Stimulated activated CD4-positive, alpha-beta T cell treated with anti-CD3 and anti-CD28 coated beads, Interleukin-12 subunit alpha, Interleukin-12 subunit beta, amount 100 ng/mL, for 48 hours (primary cell): Measurements from ENCODE around the gene MCU.

Experiments used
- DNase-seq, 3 donors: peaks; one replicate each; pipeline ENCODE4 v3.0.0-alpha.2; 2020; ENCODE audit warnings: low read depth in 2 of 3, low spot score in 1 of 3

MCU gene

GRCh38 chr10:72801263-72801868 lies 109.4 kb downstream of the MCU start:
- no peak for DNase-seq

DNA sequence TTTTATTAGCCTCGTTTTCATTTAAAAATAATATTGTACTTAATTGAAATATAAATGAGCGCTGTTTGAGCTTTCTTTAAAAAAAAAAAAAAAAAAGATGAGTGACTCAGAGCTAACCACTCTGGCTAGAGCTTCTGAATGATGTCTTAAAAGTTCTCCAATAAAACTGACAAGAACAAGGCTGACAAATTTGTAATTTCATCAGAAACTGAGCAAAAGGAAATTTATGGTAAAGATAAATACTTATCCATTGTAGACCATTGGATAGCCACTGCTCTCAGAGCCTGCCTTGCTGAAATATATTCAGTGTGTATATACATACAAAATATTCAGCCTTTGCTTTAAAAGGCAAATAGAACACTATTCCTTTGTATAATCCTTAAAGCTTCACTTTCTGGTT lies 110.4 kb downstream of the MCU start:
- no peak for DNase-seq

GRCh38 chr10:72802763-72803505 lies 111.0 kb downstream of the MCU start:
- no peak for DNase-seq

DNA sequence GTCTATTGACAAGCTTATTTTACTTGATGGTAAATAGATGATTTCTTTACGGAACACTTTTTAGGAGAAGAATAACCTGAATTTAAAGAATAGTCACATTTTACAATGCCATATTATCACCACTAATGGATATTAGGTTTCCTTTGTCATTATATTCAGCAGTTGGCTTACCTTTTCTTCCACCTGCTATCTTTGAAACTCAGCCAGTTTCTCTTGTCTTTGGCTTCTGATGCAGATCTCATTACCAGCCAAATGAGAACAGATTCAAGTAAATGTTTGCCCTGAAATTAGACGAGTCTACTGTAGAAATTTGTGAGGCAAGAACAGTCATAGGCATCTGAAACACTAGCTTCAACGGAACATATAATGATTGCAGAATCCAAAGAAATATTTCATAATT lies 116.1 kb downstream of the MCU start:
- no peak for DNase-seq

DNA sequence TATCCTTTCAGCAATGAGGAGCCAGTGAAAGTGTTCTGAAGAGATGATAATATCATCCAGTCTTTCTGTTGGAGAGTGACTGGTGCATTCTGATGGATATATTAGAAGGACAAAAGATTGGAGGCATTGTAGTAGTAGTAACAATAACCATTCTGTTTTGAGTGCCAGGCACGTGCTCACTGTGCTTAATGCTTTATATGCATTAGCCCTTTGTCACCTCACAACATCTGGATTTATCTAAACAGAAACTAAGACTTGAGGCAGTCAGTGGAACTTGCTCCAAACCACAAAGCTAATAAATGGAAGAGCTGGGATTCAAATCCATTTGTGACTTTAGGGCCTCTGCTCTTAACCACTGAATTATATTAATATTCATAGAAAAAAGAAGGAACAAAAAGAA lies 117.1 kb downstream of the MCU start:
- no peak for DNase-seq

- no peak for DNase-seq
Measured at GRCh38 chr10:72810976-72811375, 119.0 kb downstream of the MCU start.

DNA sequence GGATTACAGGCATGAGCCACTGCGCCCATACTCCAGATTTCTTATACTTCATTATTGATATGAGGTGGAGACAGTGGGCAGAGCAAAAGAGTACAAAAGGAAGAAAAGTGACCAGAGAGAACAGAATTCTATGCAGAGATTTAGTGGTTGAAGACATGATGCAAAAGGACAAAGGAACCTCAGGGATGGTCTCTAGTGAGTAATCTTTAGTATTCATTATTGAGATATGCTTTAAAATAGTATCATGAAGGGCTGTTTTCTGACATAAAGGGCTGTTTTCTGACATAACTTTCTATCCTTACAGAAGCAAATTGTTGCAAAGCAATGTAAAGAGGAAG lies 120.4 kb downstream of the MCU start:
- no peak for DNase-seq

DNA sequence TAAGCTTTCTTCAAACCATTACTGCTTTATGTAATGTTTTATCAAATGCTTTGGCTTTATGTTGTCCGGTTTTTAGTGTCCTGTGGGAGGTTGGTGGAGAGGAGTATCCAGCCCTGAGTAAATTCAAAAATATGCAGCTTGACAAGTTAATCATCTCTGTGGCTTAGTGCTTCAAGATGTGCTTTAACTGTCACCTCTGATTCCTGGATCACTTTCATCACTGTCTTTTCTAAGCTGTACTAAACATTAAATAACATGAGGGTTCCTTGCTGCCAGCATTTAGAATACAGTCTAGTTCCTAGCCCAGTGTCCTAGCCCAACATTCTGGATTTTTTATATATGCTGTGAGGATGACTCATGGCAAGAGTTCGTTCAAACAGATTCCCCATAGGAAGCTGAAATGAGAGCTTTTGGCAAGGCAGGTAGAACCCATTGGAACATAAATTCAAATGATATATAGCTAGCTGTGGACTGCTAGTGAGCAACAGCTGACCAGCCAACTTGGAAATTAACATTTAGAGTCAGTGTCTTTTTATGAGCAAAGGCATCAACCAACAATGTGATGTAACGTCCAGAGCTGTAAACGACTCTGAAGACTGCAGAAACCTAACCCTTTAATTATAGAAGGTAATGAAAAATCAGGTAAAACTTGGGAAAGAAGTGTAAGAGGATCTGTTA lies 120.9 kb downstream of the MCU start:
- no peak for DNase-seq

DNA sequence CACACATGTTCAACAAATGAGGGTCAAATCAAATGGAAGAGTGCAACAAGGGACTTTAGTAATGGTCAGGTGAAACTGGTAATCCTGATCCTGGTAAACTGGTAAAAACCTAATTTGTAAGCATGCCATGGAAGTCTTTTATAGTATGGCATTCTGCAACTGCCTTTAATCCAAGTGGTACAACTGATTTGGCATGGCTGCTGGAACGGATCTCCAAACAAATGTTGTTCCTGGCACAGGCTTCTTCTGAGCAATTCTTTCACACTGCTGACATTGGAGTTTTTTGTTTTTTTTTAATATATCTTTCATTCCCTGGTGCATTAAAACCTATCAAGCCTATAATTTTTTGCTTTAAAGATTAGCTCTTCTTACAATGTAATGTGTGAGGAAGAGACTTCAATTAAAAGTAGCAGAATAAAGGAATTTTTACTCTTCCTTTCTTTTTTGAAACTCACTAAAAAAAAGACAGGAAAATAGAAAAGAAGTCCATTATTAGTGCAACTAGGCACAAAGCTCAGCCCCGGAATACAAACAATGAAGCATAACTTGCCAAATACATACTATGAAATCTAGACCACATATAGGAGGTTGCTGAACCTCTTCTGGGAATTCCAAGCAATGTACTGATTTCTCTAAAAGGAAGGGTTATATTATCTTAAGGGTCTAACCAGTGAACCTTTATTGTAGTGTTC lies 122.3 kb downstream of the MCU start:
- DNase-seq, result no peak

DNA sequence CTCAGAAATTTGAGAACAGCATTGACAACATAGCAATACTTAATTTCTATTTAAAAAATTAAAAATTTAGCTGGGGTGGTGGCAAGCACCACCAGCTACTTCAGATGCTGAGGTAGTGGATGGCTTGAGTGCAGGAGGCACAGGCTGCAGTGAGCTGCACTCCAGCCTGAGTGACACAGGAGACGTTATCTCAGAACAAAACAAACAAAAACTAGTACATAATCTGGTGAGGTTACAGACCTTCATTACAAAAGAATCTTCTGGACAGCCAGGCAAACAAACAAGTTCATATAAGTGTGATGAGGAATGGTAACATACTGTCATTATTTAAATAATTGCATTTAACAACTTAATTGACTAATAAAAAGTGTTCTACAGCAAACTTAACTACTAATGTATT lies 124.6 kb downstream of the MCU start:
- DNase-seq, result no peak

DNA sequence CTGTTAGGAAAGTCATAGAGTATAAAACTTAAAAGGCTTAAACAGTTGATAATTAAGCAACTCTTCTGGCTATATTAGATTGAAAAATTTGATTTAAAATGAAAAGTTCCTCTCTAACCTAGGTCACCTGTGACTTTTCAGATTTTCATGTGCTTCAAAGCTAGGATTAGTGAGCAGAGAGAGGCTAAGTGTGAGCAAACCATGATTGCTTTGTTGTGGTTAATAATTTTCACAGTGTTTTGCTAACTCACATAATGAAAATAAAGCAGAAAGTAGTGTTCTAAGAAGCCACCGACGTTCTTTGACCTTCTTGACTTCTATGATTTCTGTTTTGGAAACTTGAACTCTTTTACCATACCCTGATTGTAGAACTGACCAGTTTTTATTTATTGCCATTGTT lies 126.1 kb downstream of the MCU start:
- no peak for DNase-seq

DNA sequence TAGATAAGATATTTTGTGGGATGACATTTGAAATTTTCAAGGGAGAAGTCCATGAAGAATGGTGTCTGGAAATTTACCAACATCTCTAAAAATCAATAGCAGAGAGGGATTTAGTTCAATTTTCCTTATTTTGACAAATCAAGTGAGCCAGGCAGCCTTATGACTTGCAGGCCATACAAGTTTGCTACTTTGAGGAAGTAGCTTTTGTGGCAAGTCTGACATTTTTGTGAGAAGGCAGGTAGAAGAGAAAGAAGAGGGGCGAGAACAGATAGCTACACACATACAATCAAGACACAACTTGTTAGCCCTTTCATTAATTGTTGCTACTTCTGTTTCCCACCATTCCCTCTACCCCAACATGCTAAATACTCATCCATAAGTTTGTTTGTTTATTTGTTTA lies 127.1 kb downstream of the MCU start:
- DNase-seq, result no peak

- DNase-seq, result no peak
Measured at GRCh38 chr10:72821606-72822005, 129.7 kb downstream of the MCU start.

GRCh38 chr10:72822342-72822986 lies 130.5 kb downstream of the MCU start:
- DNase-seq, result no peak

DNA sequence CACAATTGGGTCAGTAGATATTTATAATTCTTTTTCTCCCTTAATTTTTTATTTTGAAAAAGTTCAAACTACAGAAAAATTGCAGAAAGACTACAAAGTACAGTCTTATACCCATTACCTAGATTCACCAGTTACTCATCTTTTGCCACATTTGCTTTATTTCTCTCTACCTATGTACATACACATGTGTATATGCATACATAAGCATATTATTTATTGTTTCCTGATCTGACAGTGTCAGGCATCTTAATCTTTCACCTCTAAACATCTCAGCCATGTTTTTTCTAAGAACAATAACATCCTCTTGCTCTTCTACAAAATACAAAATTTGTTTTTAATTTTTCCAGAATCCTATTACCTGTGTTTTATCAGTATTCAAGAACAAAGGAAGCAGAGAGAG lies 133.2 kb downstream of the MCU start:
- DNase-seq, result no peak

GRCh38 chr10:72826346-72826745 lies 134.4 kb downstream of the MCU start:
- DNase-seq, result no peak

- DNase-seq, result no peak
Measured at GRCh38 chr10:72828294-72828693, 136.4 kb downstream of the MCU start.

DNA sequence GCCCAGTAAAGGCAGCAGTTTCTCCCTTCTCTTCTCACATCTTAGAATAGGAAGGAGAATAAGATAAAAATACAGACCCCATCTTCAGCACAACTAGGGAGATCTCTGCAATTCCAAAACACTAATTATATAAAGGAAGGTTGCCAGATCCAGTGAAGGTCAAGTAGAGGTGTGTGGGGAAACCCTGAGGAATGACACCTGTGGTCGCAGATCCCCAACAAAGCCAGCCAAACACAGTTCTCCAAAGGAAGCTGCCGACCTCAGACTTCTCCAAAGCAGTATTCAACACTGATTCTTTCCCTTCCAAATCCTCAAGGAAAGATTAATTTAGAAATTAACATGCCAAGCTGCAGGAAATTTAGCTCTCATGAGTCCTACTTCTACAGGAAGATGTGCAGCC lies 138.7 kb downstream of the MCU start:
- DNase-seq, result no peak

- no peak for DNase-seq
Measured at GRCh38 chr10:72831696-72832409, 139.9 kb downstream of the MCU start.

DNA sequence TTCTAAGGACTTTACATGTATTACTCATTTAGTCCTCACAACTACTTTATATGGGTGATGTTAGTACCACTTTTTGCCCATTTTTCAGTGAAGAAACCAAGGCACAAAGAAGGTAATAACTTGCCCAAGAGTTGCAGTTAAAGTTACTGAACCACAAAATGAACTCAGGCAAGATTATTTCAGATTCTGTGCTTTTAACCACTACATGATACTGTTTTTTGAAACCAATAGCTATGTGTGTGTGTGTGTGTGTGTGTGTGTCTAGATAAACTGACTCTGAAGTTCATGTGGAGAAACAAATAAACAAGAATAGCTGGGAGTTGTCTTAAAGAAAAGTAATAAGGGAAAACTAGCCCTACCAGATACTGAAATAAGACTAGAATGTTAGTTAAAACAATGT lies 140.8 kb downstream of the MCU start:
- no peak for DNase-seq
